SH-SY5Y (cell line): Measurements from ENCODE around the gene FAM83D.

ENCODE experiments used
- GATA2 ChIP-seq: IDR thresholded peaks from 2 replicates; pipeline ENCODE4 v1.6.1; 2011; ENCODE audit warnings: mild to moderate bottlenecking, low read depth, low read length
- GATA3 ChIP-seq: IDR thresholded peaks from 2 replicates; pipeline ENCODE4 v1.6.1; 2011; ENCODE audit warnings: low read depth, mild to moderate bottlenecking, low read length, moderate library complexity

GRCh38 chr20:38965264-38965663 is 39.0 kb downstream of the FAM83D start:
- TF ChIP-seq GATA3 (no peak), GATA2 (no peak)
